Liver (tissue), 3 donors: Measurements from ENCODE around the gene CCR6.
"Not testable (repeated sequence)": the region's sequence is repeated elsewhere in the genome, so short reads cannot be mapped to it uniquely, and the experiment has no call there.

ENCODE experiments used
- GABPA ChIP-seq, 2 donors: IDR thresholded peaks in 1 of 2; conservative IDR thresholded peaks in 1 of 2; 2 replicates each; pipeline ENCODE4 v1.6.1; 2016; ENCODE audit warnings: antibody characterized with exemption in 2 of 2, mild to moderate bottlenecking in 1 of 2, moderate library complexity in 1 of 2
- RXRA ChIP-seq, 2 donors: IDR thresholded peaks; 2 replicates each; pipeline ENCODE4 v1.6.1; 2017 to 2018; ENCODE audit warnings: antibody characterized with exemption in 2 of 2, mild to moderate bottlenecking in 1 of 2
- SP1 ChIP-seq: IDR thresholded peaks from 2 replicates; pipeline ENCODE4 v1.6.1; 2018; ENCODE audit warnings: antibody characterized with exemption, mild to moderate bottlenecking
- TF ChIP-seq, protein P1 (sequence below): fragments of 150-350 bp; IDR thresholded peaks from 2 replicates; pipeline ENCODE4 v1.5.1; 2017; ENCODE audit warnings: improper control_type of control experiment, low read depth, low read length; ENCODE audit not compliant: missing input control
- donor health status: healthy.
- donor health status: healthy.

DNA sequence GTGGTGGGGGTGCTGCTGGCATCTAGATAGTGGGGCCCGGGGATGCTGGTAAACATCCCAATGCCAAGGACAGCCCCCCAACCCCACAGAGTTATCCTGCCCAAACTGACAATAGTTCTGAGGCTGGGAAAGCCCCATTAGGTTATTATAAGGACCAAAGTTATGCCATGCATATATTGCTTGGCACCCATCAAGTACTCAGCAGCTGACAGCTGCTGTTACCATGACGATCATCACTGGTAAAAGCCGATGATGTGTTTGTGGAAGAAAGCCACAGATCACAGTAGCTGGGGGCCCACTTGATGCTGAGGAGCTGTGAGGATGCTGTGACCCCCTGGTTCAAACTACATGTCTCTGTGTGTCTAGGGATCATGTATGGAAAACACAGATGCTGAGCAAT is 62.2 kb downstream of the CCR6 start:
- TF ChIP-seq GABPA (IDR thresholded peaks at IDR 0.05 in 1 of 2, conservative IDR thresholded peaks at IDR 0.05 in 1 of 2); RXRA (IDR thresholded peaks at IDR 0.05); SP1: not testable (repeated sequence)
- TF ChIP-seq, protein P1, sequence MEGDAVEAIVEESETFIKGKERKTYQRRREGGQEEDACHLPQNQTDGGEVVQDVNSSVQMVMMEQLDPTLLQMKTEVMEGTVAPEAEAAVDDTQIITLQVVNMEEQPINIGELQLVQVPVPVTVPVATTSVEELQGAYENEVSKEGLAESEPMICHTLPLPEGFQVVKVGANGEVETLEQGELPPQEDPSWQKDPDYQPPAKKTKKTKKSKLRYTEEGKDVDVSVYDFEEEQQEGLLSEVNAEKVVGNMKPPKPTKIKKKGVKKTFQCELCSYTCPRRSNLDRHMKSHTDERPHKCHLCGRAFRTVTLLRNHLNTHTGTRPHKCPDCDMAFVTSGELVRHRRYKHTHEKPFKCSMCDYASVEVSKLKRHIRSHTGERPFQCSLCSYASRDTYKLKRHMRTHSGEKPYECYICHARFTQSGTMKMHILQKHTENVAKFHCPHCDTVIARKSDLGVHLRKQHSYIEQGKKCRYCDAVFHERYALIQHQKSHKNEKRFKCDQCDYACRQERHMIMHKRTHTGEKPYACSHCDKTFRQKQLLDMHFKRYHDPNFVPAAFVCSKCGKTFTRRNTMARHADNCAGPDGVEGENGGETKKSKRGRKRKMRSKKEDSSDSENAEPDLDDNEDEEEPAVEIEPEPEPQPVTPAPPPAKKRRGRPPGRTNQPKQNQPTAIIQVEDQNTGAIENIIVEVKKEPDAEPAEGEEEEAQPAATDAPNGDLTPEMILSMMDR: not testable (repeated sequence)
